Stimulated activated CD4-positive, alpha-beta T cell treated with anti-CD3 and anti-CD28 coated beads, Interleukin-12 subunit alpha, Interleukin-12 subunit beta, amount 100 ng/mL, for 48 hours (primary cell): ENCODE data around the gene NFIA.
"Not testable (repeated sequence)": the region's sequence is repeated elsewhere in the genome, so short reads cannot be mapped to it uniquely, and the experiment has no call there.

Experiments used
- DNase-seq, 3 donors: peaks; one replicate each; pipeline ENCODE4 v3.0.0-alpha.2; 2020; ENCODE audit warnings: low read depth in 2 of 3, low spot score in 1 of 3

NFIA gene

DNA sequence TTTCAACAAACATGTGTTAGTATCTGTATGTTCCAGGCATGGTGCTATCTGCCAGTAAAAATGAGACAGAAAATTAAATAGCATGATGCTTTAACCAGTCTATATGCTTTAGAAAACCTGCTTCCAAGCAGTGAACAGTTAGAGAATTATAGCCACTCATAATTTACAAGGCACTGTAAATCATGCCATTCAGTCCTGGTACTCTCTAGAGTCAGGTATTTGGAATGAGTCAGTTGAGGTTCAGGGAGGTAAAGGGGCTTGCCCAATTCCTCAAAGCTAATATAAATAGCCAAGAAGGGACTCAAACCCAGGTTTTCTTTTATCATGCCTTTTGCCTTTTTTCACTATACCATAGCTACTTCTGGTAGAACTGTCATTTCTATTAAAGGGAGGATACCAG lies 184.4 kb downstream of the NFIA start:
- DNase-seq, result no peak

GRCh38 chr1:61268546-61269240 lies 186.3 kb downstream of the NFIA start:
- no peak for DNase-seq

- no peak for DNase-seq
These were observed 187.2 kb downstream of the NFIA start for GRCh38 chr1:61269602-61270001.

GRCh38 chr1:61270107-61270506 lies 187.7 kb downstream of the NFIA start:
- DNase-seq, result no peak

DNA sequence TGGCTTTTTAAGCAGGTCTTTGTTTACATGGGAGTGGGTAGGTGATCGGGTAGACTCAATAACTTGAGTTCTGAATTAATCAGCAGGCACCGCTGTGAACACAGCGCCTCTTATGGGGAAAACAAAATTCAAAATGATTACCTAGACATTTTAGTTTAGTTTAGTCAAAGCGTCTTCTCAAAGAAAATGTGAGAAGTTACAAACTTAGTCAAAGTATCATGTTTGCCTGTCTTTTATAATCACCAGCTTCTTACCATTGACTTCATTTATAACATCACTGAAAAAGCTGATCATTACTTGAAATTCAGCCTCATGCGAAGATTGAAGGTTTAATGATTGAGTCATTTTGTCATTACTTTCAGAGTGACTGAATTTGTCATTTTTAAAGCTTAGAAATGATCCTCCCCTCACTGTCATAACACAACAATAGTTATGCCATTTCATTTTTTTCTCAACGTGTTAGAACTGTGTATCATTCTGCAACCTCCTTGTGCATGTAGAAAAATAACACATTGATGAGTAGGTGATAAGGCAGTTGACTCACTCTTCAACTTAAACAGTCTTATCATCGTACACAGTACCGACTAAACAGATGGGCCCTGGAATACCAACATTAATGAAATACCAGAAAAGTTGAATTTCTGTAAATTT lies 188.5 kb downstream of the NFIA start:
- peak in 1 of 3 donors; percentile 13 for DNase-seq

DNA sequence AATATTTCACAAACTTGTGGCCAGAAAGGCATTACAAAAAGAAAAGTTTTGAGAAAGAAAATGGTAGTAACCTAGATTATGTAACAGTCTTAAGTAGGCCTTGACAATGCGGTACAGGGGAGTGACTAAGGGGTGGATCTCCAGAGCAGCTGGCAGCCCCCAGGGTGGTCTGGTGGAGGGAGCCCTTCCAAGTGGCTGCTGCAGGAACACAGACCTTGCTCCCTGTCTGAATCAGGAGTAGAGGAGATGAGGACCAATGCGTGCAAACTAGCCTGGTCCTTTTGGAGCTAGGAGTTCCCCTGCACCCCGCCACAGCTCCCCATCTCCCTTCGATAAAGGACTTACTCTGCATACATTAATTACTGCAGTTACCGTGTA lies 189.0 kb downstream of the NFIA start:
- DNase-seq, result peak in 1 of 3 donors; percentile 12

DNA sequence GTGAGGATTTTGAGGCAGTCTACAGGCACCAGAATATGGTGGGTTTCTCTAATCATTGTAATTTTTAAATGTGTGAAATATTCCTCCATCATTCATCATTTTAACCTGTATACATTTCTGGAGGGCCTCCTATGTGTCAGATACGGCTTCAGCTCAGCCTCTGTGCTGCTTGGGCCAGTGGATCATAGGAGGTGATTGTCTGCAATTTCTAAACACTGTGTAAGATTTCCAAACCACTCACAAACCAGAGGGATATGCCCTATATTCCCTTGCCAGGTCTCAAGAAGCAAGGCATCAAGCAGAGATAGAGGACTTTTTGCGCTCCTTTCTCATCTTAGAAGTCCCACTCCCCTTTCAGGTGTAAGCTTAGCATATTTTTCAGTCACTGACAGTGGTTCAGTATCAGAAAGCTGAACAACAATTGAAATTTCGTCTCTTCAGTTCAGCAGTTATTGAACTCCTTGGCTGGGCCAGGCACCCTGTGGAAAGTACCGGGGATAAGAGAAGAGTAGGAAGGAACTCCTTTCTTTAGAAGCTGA lies 190.9 kb downstream of the NFIA start:
- DNase-seq, result no peak

DNA sequence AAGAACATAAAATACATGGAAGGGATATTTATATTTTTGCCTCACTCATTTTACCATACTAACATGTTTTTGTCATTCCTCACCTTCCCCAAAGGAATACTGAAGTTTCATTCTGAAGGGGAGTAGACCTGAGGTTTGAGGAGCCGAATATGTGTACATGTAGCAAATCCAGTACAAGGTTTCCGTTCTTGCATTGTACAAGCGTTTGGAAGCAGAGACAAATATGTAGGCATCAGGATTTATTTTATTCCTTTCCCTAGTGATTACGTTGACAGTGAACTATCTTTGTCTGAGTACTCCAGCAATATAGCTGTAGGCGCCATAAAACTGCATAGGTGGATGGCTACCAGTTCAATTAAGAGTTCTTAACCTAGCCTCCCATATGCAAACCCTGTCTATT lies 191.5 kb downstream of the NFIA start:
- no peak for DNase-seq

GRCh38 chr1:61274939-61275338 lies 192.6 kb downstream of the NFIA start:
- DNase-seq, result no peak

DNA sequence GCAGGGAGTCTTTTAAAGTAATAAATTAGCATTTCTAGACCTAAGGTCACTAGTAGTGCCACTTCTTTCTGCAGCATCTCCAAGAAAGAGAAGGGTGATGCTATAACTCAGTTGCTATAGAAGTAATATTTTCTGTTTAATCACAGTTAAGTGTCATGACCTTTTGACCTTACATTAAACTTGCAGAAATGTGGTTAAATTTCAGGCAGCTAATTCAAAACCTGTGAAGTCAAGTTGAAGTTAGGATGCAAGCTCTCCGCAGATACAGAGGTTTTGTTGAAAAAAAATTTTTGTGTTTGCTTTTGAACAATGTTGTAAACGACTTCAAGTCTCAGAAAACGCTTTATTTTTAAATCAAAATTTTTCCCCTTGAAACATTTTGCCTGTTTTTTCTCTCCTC lies 193.9 kb downstream of the NFIA start:
- DNase-seq, result no peak

DNA sequence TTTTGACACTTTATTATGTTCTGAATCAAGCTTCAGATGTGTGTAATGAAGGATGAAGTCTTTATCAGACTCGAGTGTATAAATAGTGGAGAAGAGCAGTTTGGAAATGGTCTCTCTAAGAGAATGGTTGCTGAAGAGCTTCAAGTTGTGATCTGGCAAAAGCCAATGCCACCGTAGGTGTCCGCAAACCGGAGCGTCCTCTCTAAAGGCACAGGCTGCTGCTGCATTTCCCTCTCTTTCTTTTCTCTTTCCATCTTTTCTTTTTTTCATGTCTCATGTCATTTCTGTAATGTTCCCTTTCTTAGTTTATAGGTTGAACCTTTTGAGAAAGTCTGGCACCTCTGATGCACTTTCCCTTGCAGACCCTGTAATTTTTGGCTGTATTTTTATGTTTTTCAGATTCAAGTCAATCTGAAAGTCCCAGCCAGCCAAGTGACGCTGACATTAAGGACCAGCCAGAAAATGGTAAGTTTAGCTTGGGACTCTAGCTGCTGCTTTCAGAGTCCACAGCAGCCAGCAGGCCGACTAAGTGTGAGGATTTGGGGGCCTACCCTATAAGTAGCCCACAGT lies 194.8 kb downstream of the NFIA start:
- no peak for DNase-seq

DNA sequence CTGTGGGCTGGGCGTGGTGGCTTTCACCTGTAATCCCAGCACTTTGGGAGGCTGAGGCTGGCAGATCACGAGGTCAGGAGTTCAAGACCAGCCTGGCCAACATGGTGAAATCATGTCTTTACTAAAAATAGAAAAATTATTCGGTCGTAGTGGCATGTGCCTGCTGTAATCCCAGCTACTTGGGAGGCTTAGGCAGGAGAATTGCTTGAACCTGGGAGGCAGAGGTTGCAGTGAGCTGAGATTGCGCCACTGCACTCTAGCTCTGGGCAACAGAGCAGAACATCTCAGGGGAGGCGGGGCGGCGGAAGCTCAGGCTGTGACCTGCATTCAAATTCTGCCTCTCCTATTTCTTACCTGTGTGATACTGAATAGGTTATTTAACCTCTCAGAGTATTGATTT lies 196.1 kb downstream of the NFIA start:
- not testable (repeated sequence) for DNase-seq

DNA sequence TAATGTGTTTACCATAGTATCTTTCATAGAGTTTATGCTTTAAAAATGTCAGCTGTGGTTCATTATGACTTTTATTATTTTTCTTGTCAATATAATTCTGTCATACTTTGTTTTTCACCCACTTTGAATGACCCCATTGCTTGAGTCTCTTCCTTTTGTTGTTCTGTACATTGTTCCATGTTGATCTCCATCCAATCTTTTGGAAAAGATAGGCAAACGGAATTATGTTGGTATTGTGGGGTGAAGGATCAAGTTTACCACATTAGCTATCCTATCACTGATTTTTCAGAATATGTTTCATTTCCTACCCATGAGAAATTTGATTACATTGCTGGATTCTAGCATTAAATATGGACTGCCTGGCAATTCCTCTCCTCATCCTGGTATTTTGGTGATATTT lies 196.6 kb downstream of the NFIA start:
- no peak for DNase-seq

GRCh38 chr1:61279570-61279969 lies 197.2 kb downstream of the NFIA start:
- DNase-seq, result no peak

- no peak for DNase-seq
These were observed 198.1 kb downstream of the NFIA start for GRCh38 chr1:61280452-61280851.

GRCh38 chr1:61282387-61282786 lies 200.0 kb downstream of the NFIA start:
- no peak for DNase-seq

DNA sequence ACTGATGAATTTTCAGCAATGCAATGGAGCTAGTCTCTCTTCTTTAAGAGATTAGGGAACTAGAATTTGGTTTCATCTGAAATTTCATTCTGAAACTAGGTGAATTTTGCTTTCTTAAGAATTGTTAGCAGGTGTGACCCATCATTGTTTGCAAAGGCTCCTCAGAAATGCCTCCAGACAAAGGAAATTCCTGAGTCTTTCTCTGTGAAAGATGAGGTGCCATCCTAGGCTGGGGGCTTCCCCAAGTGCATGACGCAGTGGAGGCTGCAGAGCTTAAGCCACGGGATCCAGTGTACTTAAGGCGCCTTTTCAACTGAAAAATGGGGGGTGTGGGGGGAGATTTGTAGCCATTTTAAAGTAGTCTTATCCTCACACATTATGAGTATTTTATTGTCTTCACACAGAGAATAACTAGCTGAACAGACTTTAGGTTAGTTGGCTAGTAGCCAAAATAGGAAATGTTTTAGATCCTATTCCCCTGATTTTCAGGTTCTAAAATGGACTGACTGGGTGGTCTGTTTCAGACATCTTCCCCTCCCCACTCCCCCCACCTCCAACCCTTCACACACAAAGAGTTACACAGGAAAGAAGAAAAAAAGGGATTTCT lies 202.0 kb downstream of the NFIA start:
- peak in 1 of 3 donors; percentile 8 for DNase-seq

DNA sequence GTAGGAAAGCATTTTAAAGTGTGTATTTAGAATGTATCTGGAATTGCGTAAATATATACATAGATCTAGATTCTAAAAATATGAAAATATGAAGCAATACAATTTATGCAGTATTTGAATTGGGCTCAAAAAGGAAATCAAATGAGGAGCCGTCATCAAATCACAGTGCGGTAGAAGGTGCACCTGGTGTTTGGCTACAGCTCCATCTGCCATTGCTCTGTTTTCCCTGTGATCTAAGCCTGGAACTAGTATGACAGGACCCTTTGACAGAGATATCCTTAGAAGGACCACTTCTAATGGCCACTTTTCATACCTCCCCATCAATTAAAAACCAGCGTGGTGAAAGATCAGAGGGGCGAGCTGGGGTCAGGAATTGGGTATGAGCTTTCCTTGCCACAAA lies 202.6 kb downstream of the NFIA start:
- no peak for DNase-seq

DNA sequence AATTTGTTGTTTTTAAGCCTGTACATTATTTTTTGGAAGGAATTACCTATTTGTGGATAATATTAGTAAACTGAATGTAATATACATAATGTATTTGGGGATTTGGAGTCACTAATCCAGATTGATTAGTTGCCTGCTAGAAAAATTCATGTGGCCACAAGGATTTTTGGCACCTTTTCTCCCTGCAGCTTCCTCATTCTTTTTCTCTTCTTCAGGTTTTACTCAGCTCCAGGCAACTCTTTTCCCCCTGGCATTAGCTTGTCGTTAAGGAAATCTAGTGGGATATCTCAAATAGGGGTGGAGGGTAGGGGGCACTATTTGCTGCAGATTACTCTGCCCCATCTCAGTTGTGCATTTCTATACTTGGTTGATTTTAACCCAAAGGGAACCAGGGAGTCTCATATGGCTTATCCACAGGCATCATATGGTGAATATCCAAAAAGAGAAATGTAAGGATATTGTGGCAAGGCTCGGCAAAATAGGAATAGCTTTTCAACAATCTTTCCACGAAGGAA lies 203.1 kb downstream of the NFIA start:
- DNase-seq, result no peak

- DNase-seq, result no peak
These were observed 204.7 kb downstream of the NFIA start for GRCh38 chr1:61287014-61287413.

DNA sequence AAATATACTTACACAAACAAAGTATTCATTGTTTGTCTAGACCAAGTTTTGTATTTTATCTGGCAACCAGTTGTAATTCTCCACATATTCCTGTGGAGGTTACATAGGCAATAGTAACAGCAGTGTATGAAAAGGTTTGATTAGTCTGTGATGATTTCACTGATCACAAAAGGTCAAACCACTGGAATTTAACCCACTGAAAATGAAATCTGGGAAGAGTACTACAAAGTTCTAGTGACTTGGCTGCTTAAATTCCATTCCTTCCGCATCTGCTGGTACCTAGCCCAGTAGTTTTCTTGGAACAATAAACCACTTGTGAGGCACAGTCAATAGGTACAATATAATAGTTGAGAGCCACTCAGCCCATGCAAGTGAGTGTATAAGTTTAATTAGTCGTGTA lies 205.4 kb downstream of the NFIA start:
- no peak for DNase-seq
